ENCODE measurements around the gene BMP8B. TPM values are rescaled to one million over a fixed set of nuclear protein-coding genes. Genes with fewer than 3 reads are reported as not detected.
"Not testable (repeated sequence)": the region's sequence is repeated elsewhere in the genome, so short reads cannot be mapped to it uniquely, and the experiment has no call there.

The BMP8B gene
- total RNA-seq, 1 experiment from 2014 or later: 1.2 TPM

GRCh38 chr1:39787468-39787867 lies 1.2 kb downstream of the BMP8B start:
- Histone ChIP-seq H3K4me3 (no peak overlapping the region), H3K27me3 (no peaks in the 10 kb centered on the region), H3K9me3 (no peaks in the 10 kb centered on the region), H3K36me3 (no peaks in the 10 kb centered on the region)
- no peak for DNase-seq

- not testable (repeated sequence) for DNase-seq, H3K27me3 ChIP-seq, H3K4me3 ChIP-seq, H3K36me3 ChIP-seq, H3K9me3 ChIP-seq
Measured at GRCh38 chr1:39787108-39787375, 1.6 kb downstream of the BMP8B start.

- H3K27me3 ChIP-seq, H3K9me3 ChIP-seq, H3K4me3 ChIP-seq, DNase-seq, H3K36me3 ChIP-seq: not testable (repeated sequence)
Measured at GRCh38 chr1:39786303-39787107, 2.2 kb downstream of the BMP8B start.

- not testable (repeated sequence) for H3K36me3 ChIP-seq, DNase-seq, H3K27me3 ChIP-seq
Measured at GRCh38 chr1:39782685-39783084, 6.0 kb downstream of the BMP8B start.

GRCh38 chr1:39782103-39782502 lies 6.6 kb downstream of the BMP8B start:
- Histone ChIP-seq H3K4me3 (no peak overlapping the region), H3K27me3 (no peaks in the 10 kb centered on the region), H3K9me3 (no peaks in the 10 kb centered on the region), H3K36me3 (no peaks in the 10 kb centered on the region)
- DNase-seq: no peak

More at GRCh38 chr1:39782685-39783084, 6.0 kb downstream of the BMP8B start:
- not testable (repeated sequence) for H3K4me3 ChIP-seq, H3K9me3 ChIP-seq

GRCh38 chr1:39781349-39781715 lies 7.3 kb downstream of the BMP8B start:
- no peaks in the 10 kb centered on the region for H3K27me3 ChIP-seq
- H3K9me3 ChIP-seq: no peaks in the 10 kb centered on the region
- H3K4me3 ChIP-seq: no peak overlapping the region
- no peaks in the 10 kb centered on the region for H3K36me3 ChIP-seq
- DNase-seq: no peak

- Histone ChIP-seq H3K4me3 (no peak overlapping the region), H3K9me3 (no peaks in the 10 kb centered on the region), H3K27me3 (no peaks in the 10 kb centered on the region), H3K36me3 (no peaks in the 10 kb centered on the region)
- no peak for DNase-seq
Measured at GRCh38 chr1:39779821-39780220, 8.8 kb downstream of the BMP8B start.

- no peaks in the 10 kb centered on the region for H3K36me3 ChIP-seq
- DNase-seq: no peak
- no peak overlapping the region for H3K4me3 ChIP-seq
- no peaks in the 10 kb centered on the region for H3K9me3 ChIP-seq
- no peaks in the 10 kb centered on the region for H3K27me3 ChIP-seq
Measured at GRCh38 chr1:39779137-39779536, 9.5 kb downstream of the BMP8B start.

- H3K9me3 ChIP-seq, H3K36me3 ChIP-seq, H3K27me3 ChIP-seq, H3K4me3 ChIP-seq, DNase-seq: not testable (repeated sequence)
Measured at GRCh38 chr1:39778463-39779099, 10.1 kb downstream of the BMP8B start.

GRCh38 chr1:39777896-39778295 lies 10.8 kb downstream of the BMP8B start:
- not testable (repeated sequence) for H3K27me3 ChIP-seq, H3K9me3 ChIP-seq, H3K36me3 ChIP-seq, H3K4me3 ChIP-seq, DNase-seq

GRCh38 chr1:39777306-39777705 lies 11.4 kb downstream of the BMP8B start:
- DNase-seq: no peak
- no peaks in the 10 kb centered on the region for H3K27me3 ChIP-seq
- no peak overlapping the region for H3K4me3 ChIP-seq

GRCh38 chr1:39776886-39777285 lies 11.8 kb downstream of the BMP8B start:
- Histone ChIP-seq H3K4me3 (no peak overlapping the region), H3K9me3 (no peaks in the 10 kb centered on the region), H3K27me3 (no peaks in the 10 kb centered on the region), H3K36me3 (no peaks in the 10 kb centered on the region)
- no peak for DNase-seq

More at GRCh38 chr1:39777306-39777705, 11.4 kb downstream of the BMP8B start:
- Histone ChIP-seq H3K36me3 (no peaks in the 10 kb centered on the region), H3K9me3 (no peaks in the 10 kb centered on the region)

- DNase-seq: no peak
- Histone ChIP-seq H3K4me3 (no peak overlapping the region), H3K9me3 (no peaks in the 10 kb centered on the region), H3K27me3 (no peaks in the 10 kb centered on the region), H3K36me3 (no peaks in the 10 kb centered on the region)
Measured at GRCh38 chr1:39776400-39776713, 12.3 kb downstream of the BMP8B start.

- not testable (repeated sequence) for H3K27me3 ChIP-seq, DNase-seq
Measured at GRCh38 chr1:39775676-39776399, 12.8 kb downstream of the BMP8B start.

GRCh38 chr1:39775141-39775540 lies 13.5 kb downstream of the BMP8B start:
- H3K36me3 ChIP-seq, H3K4me3 ChIP-seq, DNase-seq, H3K9me3 ChIP-seq, H3K27me3 ChIP-seq: not testable (repeated sequence)

More at GRCh38 chr1:39775676-39776399, 12.8 kb downstream of the BMP8B start:
- not testable (repeated sequence) for H3K9me3 ChIP-seq, H3K36me3 ChIP-seq, H3K4me3 ChIP-seq

- not testable (repeated sequence) for H3K9me3 ChIP-seq, H3K27me3 ChIP-seq, DNase-seq, H3K4me3 ChIP-seq, H3K36me3 ChIP-seq
Measured at GRCh38 chr1:39773369-39773979, 15.2 kb downstream of the BMP8B start.

- H3K27me3 ChIP-seq, DNase-seq, H3K4me3 ChIP-seq, H3K9me3 ChIP-seq, H3K36me3 ChIP-seq: not testable (repeated sequence)
Measured at GRCh38 chr1:39771022-39771532, 17.6 kb downstream of the BMP8B start, which contains the start of gene OXCT2. Gene OXCT2 (minus strand): TSS chr1:39771348. CDS start chr1:39771255, 93 bp downstream.
